ENCODE measurements around the gene EXD1.
"Not testable (repeated sequence)": the region's sequence is repeated elsewhere in the genome, so short reads cannot be mapped to it uniquely, and the experiment has no call there.

EXD1 gene

GRCh38 chr15:41148065-41148464 is 82.5 kb downstream of the EXD1 start:
- DNase-seq (ENCODE audit: low spot score): no peak

DNA sequence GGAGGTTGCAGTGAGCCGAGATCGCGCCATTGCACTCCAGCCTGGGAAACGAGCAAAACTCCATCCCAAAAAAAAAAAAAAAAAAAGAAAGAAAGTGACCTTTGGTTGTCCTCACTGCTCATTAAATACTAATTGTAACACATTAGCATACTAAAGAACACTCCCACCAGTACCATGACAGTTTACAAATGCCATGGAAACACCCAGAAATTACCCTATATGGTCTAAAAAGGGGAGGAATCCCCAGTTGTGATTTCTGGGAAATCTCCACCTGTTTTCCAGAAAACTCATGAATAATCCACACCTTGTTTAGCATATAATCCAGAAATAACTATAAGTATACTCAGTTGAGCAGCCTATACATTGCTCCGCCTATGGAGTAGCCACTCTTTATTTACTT is 90.9 kb downstream of the EXD1 start:
- no peak for DNase-seq (ENCODE audit: low spot score)

DNA sequence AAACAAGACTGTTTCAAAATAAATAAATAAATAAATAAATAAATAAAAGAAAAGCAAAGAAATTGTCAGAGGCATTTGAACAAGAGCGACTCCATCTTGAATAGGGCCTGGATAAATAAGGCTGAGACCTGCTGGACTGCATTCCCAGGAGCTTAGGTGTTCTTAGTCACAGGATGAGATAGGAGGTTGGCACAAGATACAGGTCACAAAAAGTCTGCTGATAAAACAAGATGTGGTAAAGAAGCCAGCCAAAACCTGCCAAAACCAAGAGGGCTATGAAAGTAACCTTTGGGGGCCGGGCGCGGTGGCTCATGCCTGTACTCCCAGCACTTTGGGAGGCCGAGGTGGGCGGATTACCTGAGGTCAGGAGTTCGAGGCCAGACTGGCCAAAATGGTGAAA is 91.4 kb downstream of the EXD1 start:
- DNase-seq (ENCODE audit: low spot score): not testable (repeated sequence)

DNA sequence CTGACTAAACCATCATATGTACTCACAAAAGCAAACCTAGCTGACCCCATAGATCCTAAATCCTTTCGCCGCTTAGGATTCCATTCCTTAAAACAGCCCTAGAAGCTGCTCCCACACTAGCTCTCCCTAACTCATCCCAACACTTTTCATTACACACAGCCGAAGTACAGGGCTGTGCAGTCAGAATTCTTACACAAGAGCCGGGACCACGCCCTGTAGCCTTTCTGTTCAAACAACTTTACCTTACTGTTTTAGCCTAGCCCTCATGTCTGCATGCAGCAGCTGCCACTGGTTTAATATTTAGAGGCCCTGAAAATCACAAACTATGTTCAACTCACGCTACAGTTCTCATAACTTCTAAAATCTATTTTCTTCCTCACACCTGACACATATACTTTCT is 95.0 kb downstream of the EXD1 start:
- not testable (repeated sequence) for DNase-seq (ENCODE audit: low spot score)

GRCh38 chr15:41133454-41133853 is 97.1 kb downstream of the EXD1 start:
- no peak for DNase-seq (ENCODE audit: low spot score)

All from D341Med (cell line).